Type B pancreatic cell (in vitro differentiated cells): ENCODE measurements around the gene MRPS7. TPM values are rescaled to one million over a fixed set of nuclear protein-coding genes. Genes with fewer than 3 reads are reported as not detected.

Experiments
- DNase-seq: peaks from one replicate; pipeline ENCODE4 v3.0.0; 2021; ENCODE audit warnings: mixed read lengths; ENCODE audit not compliant: unreplicated experiment; ENCODE audit errors: extremely low spot score
- H3K27ac Mint-ChIP-seq: 2 replicates; pipeline ENCODE4 v1.8.0; 2021; ENCODE audit warnings: mild to moderate bottlenecking, mixed read lengths
- H3K27me3 Mint-ChIP-seq: 2 replicates; pipeline ENCODE4 v1.8.0; 2021; ENCODE audit warnings: mixed read lengths
- H3K36me3 Mint-ChIP-seq: 2 replicates; pipeline ENCODE4 v1.8.0; 2021; ENCODE audit warnings: mixed read lengths
- H3K4me1 Mint-ChIP-seq: one replicate; pipeline ENCODE4 v1.8.0; 2021; ENCODE audit warnings: mixed read lengths; ENCODE audit not compliant: unreplicated experiment
- H3K4me3 Mint-ChIP-seq: 2 replicates; pipeline ENCODE4 v1.8.0; 2021; ENCODE audit warnings: mild to moderate bottlenecking, mixed read lengths
- H3K9me3 Mint-ChIP-seq: 2 replicates; pipeline ENCODE4 v1.8.0; 2021; ENCODE audit warnings: mixed read lengths
- total RNA-seq: library from RNA; stranded (reverse); gene quantifications from 2 replicates; pipeline ENCODE4 v1.2.1, GENCODE V29; 2021; ENCODE audit warnings: low replicate concordance
- TF ChIP-seq, protein P1 (sequence below): fragments of 200-600 bp; sonication (generic); conservative IDR thresholded peaks from 2 replicates; pipeline ENCODE4 v1.5.0; 2021; ENCODE audit warnings: antibody characterized with exemption, mild to moderate bottlenecking

The MRPS7 gene
- total RNA-seq, 1 donor from 2014 or later: 70.9 TPM

DNA sequence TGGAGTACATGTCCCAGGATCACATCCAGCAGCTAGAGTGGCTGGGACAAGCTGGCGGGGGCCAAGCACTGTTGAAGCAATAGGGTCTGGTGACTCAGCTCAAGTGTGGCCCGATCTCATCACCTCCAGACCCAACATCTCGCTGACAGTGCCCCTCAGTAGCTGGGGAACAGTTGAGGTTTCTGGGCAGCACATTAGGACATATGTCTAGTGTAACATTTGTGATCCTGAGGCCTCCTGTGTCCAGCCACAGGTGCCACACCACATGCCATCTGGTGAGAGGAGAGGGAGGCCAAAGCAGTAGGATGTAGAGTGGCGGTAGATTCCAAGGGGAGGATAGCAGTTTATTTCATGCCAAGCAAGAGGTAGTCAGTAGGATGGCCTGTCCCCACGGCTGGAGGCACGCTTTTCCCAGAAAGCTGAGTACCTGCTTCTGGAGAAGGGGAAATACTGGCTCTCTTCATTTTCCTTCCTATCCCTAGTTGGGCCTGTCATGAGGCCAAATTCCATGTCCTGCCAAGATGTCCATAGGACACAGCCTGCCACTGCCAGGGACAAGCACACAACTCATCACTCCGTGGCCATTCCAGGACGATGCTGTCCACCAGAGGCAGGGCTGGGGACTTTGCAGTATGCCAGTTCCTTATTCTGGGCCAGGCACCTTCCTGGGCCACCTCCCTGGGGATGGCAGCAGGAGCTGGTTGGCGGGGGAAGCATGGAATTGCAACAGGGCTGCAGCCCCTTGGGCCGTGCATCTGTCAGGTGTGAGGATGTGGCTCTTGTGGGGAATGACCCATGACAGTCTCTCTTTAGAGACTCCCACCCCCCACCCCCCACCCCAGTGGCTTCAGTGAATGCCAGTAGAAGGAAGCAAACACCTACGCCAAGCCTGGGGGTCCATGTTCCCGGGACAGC lies 24.3 kb upstream of the MRPS7 start:
- DNase-seq: no peak
- H3K36me3 Mint-ChIP-seq: peaks cover 16% of the 10 kb centered on the region
- H3K27me3 Mint-ChIP-seq: no peaks in the 10 kb centered on the region
- no peak overlapping the region for H3K4me3 Mint-ChIP-seq
- no peaks in the 10 kb centered on the region for H3K9me3 Mint-ChIP-seq
- H3K4me1 Mint-ChIP-seq: peaks cover 5% of the 10 kb centered on the region
- no peak overlapping the region for H3K27ac Mint-ChIP-seq
- TF ChIP-seq, protein P1, sequence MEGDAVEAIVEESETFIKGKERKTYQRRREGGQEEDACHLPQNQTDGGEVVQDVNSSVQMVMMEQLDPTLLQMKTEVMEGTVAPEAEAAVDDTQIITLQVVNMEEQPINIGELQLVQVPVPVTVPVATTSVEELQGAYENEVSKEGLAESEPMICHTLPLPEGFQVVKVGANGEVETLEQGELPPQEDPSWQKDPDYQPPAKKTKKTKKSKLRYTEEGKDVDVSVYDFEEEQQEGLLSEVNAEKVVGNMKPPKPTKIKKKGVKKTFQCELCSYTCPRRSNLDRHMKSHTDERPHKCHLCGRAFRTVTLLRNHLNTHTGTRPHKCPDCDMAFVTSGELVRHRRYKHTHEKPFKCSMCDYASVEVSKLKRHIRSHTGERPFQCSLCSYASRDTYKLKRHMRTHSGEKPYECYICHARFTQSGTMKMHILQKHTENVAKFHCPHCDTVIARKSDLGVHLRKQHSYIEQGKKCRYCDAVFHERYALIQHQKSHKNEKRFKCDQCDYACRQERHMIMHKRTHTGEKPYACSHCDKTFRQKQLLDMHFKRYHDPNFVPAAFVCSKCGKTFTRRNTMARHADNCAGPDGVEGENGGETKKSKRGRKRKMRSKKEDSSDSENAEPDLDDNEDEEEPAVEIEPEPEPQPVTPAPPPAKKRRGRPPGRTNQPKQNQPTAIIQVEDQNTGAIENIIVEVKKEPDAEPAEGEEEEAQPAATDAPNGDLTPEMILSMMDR: no peak

DNA sequence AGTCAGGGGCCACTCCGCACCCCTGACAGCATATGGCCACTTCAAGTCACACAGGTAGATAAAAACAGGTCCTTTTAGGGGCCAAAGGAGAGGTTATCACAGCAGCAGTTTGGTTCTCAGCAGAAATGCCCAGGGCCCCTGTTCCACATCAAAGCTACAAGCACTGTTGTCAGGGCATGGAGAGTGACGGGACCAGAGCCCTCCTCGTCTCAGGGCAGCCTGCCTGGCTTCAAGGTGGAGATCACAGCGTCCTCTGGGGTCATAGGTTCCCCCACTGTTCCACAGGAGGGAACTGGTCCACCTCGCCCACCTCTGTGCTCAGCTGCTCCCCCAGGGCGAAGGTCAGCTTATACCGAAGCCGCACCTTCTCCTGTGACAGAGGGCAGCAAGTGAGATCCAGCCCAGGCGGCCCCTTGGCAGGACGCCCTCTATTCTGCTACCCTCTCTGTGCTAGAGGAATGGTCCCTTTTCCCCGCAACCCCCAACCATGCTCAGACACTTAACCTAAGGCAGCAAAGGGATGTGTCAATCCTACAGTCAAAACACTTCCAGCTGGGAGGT lies 23.6 kb upstream of the MRPS7 start:
- TF ChIP-seq, protein P1: no peak
- peaks cover 5% of the 10 kb centered on the region for H3K4me1 Mint-ChIP-seq
- peaks cover 13% of the 10 kb centered on the region for H3K36me3 Mint-ChIP-seq
- no peak overlapping the region for H3K27ac Mint-ChIP-seq
- no peak for DNase-seq
- no peaks in the 10 kb centered on the region for H3K27me3 Mint-ChIP-seq
- no peak overlapping the region for H3K4me3 Mint-ChIP-seq
- no peaks in the 10 kb centered on the region for H3K9me3 Mint-ChIP-seq

DNA sequence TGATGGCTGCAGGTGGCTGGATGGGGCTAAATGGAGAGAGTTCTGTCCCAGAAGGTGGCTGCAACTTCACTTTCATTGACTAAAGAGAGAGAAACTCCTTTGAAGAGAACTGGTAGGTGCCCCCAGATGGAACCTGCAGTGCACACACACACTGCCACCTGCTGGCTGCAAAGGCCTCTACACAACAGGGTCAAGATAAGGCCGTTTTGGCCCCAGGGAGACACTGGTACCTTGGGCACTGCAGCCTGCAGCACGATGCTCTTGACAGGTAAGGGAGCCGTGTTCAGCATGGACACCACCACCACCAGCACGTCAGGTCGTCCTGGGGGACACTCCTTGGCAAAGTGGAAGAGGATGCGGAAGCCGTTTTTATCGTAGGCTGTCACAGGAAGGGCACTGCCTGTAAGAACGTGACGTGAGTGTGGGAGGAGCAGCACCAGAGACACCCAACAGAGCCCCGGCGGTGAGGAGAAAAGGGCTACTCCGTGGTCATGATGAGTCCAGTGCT lies 22.9 kb upstream of the MRPS7 start:
- DNase-seq: no peak
- Mint-ChIP-seq H3K9me3 (no peaks in the 10 kb centered on the region), H3K4me1 (peaks cover 5% of the 10 kb centered on the region), H3K27me3 (no peaks in the 10 kb centered on the region), H3K36me3 (peaks cover 13% of the 10 kb centered on the region), H3K27ac (peak overlapping the region; percentile 89), H3K4me3 (peak overlapping the region; percentile 35)
- TF ChIP-seq, protein P1: peak; percentile 91

DNA sequence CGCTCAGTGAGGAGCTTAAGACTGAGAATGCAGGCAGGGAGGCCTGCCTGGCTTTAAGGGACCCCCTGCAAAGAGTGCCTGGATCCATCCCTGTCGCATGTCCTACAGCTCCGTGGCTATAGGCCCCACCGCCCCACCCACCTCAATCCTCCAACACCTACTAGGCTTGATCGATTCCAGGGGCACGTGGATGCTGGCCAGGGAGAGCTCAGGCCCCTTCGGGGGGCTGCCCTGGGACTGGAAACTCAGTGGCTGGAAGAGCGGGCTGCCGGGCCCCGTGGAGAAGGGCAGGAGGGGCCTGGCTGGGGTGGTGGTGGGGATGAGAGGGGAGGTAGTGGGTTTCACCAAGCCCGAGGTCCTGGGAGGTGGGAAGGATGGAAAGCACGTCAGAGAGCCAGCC lies 22.5 kb upstream of the MRPS7 start:
- Mint-ChIP-seq H3K36me3 (peaks cover 13% of the 10 kb centered on the region), H3K9me3 (no peaks in the 10 kb centered on the region), H3K27ac (no peak overlapping the region)

DNA sequence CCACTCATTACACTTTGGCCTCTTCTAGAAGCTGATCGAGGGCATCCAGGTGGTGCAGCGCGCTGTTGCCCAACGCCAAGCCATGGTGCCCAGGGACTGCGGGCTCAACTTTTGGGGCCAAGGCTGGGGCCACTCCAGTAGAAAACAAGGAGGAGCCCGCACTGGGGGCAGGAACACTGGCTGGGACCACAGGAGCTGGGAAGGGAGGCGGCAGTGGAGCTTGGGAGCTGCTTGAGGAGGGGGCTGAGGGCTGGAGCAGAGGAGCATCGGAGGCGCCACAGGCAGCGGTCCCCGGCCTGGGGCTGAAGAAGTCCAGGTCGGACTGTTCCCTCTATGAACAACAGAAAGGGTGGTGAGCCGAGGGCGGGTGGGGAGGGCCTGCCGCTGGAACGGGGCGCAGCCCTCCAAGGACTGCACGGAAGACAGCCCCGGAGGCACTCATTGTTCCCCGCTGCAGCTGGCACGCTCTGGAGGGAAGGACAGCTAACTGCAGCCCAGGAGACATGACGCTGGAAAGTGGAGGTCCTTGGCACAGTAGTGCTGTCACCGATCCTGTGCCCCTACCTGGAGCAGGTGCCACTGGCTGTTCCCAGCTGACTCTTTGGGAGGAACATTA lies 21.8 kb upstream of the MRPS7 start:
- no peak for DNase-seq
- Mint-ChIP-seq H3K4me1 (peaks cover 5% of the 10 kb centered on the region), H3K27me3 (no peaks in the 10 kb centered on the region), H3K27ac (peak overlapping the region; percentile 70), H3K4me3 (no peak overlapping the region), H3K36me3 (peaks cover 10% of the 10 kb centered on the region), H3K9me3 (no peaks in the 10 kb centered on the region)
- TF ChIP-seq, protein P1: no peak

More for the DNA sequence above, 22.5 kb upstream of the MRPS7 start:
- DNase-seq: no peak
- Mint-ChIP-seq H3K4me1 (peaks cover 5% of the 10 kb centered on the region), H3K4me3 (no peak overlapping the region), H3K27me3 (no peaks in the 10 kb centered on the region)
- TF ChIP-seq, protein P1: no peak
